ENCODE data around the gene ARHGAP4. TPM values are rescaled to one million over a fixed set of nuclear protein-coding genes. Genes with fewer than 3 reads are reported as not detected.

Gene ARHGAP4
- total and polyA plus RNA-seq, 2 of the 4 experiments (the other 2 are of a cell fraction), result 0.18 to 0.72 TPM

DNA sequence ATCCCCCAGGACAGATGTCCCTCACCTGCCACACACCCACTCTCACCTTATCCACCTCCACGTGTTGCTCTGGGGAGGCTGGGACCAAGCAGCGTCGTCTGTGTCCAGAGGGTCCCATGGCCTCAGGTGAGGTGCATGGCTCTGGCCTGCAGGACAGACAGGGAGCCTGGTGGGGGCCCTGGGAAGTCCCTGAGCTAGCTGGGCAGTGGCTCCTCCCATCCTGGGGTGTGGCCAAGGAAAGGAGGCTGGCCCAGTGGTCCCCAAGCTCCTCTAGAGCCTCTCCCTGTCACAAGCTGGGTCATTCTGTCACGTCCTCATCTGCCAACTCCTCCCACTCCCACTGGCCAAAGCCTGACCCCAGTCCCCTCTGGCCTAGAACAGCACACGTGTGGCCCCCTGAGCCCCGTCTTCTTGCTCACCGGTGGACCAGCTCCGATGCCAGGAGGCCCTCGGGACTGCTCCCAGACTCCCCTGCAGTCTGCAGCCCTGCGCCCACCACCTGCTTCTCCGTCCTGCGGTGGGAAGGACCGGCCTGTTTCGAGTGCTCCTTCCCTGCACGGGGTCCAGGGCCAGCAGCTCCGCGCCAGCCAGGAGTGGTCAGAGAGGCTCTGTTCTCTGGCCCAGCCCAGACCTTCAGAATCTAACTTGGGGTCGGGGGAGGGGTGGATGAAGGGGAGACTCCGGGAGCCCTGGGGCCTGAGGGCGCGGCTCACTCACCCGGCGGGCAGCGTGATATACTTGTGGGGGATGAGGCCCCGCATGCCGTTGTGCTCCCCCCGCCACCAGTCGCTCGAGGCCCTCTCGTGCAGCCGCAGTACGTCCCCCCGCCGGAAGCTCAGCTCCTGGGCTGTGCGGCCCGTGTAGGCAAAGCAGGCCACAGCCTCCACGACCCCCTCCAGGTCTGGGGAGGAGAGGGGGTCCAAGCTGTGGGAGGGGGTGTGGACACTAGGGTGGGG is 16.8 kb downstream of the ARHGAP4 start:
- intact Hi-C loops (cut with micrococcal nuclease), result no loop called here
- H3K79me1 ChIP-seq (ENCODE audit: low read depth in 1 of 2, low read length in 2 of 2), result no peaks in the 10 kb centered on the region
- no peak for TF ChIP-seq NFE2L2 (IDR thresholded peaks at IDR 0.05; ENCODE audit: low read depth, low read length)
- no peak for TF ChIP-seq MXI1 (IDR thresholded peaks at IDR 0.05; ENCODE audit: borderline replicate concordance, low read depth, low read length)
- no peak for TF ChIP-seq RFX5 (IDR thresholded peaks at IDR 0.05; ENCODE audit: low read depth, low read length)
- no peak for TF ChIP-seq SMC3 (IDR thresholded peaks at IDR 0.05; ENCODE audit: low read depth, low read length)
- no peak for TF ChIP-seq CTCF (conservative IDR thresholded peaks at IDR 0.05; ENCODE audit: low read depth, low read length)
- TF ChIP-seq RCOR1 (IDR thresholded peaks at IDR 0.05; ENCODE audit: insufficient replicate concordance, low read length), result no peak
- TF ChIP-seq, protein P1, sequence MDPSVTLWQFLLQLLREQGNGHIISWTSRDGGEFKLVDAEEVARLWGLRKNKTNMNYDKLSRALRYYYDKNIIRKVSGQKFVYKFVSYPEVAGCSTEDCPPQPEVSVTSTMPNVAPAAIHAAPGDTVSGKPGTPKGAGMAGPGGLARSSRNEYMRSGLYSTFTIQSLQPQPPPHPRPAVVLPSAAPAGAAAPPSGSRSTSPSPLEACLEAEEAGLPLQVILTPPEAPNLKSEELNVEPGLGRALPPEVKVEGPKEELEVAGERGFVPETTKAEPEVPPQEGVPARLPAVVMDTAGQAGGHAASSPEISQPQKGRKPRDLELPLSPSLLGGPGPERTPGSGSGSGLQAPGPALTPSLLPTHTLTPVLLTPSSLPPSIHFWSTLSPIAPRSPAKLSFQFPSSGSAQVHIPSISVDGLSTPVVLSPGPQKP (IDR thresholded peaks at IDR 0.05; ENCODE audit: borderline replicate concordance, low read depth, low read length), result no peak
- no peak for TF ChIP-seq MAFK (IDR thresholded peaks at IDR 0.05; ENCODE audit: low read depth, low read length)
- no peak for TF ChIP-seq BHLHE40 (IDR thresholded peaks at IDR 0.05; ENCODE audit: low read depth, low read length)
- no peak for TF ChIP-seq CEBPB (IDR thresholded peaks at IDR 0.05; ENCODE audit: low read depth, low read length)
- TF ChIP-seq USF2 (IDR thresholded peaks at IDR 0.05; ENCODE audit: low read depth, low read length), result no peak
- H4K20me1 ChIP-seq (ENCODE audit: insufficient read depth, low read length), result no peaks in the 10 kb centered on the region
- DNase-seq (no peak), ATAC-seq (ENCODE audit: low read depth) (peak; percentile 37; the same call in 1 of the 2 replicates)
- no peak overlapping the region for H3K23ac ChIP-seq (ENCODE audit: low read depth, low read length)
- H3K18ac ChIP-seq (ENCODE audit: low read depth, low read length), result no peak overlapping the region
- H4K91ac ChIP-seq (ENCODE audit: insufficient read depth, low read depth, low read length), result no peak overlapping the region
- ChIA-PET POLR2A (ENCODE audit: unreplicated experiment) (no interaction called here), CTCF (no interaction called here)
- H3K9me3 ChIP-seq (ENCODE audit: control insufficient read depth, insufficient read depth, low read length), result no peaks in the 10 kb centered on the region; the same call in 1 of the 2 replicates
- H4K5ac ChIP-seq (ENCODE audit: low read depth, low read length), result no peak overlapping the region
- in situ Hi-C loops (cut with MboI; ENCODE audit: low sequenced_read_pairs), result loop anchor here (25.0 kb wide), 1 partner anchor 947 kb away; no protein-coding TSS in a partner anchor
- WGBS, 2 experiments (ENCODE audit: extremely low coverage in 2 of 2, insufficient read length in 1 of 2), result 63% methylated on average over 8 of the region's 37 CpGs; no CpG with 5 or more reads in 1 of the 2 experiments
- no peak overlapping the region for H3K4me2 ChIP-seq (ENCODE audit: low read depth, low read length)
- no peak overlapping the region for H2AK9ac ChIP-seq (replicated peaks; ENCODE audit: low read depth, low read length, poor library complexity)
- no peak overlapping the region for H3K4ac ChIP-seq (ENCODE audit: low read depth, low read length)
- H3K36me3 ChIP-seq (ENCODE audit: control insufficient read depth, insufficient read depth, low read length), result no peaks in the 10 kb centered on the region
- peaks cover 9% of the 10 kb centered on the region for H3K27me3 ChIP-seq (ENCODE audit: control insufficient read depth, insufficient read depth, low read length)
- no peak overlapping the region for H2BK15ac ChIP-seq (ENCODE audit: low read depth, low read length)
- no peak overlapping the region for H2BK20ac ChIP-seq (ENCODE audit: low read depth, low read length)
- H2BK5ac ChIP-seq (ENCODE audit: low read depth, low read length, poor library complexity, severe bottlenecking), result no peak overlapping the region
- H2BK120ac ChIP-seq (ENCODE audit: low read depth, low read length), result no peak overlapping the region
- H2AFZ ChIP-seq (replicated peaks; ENCODE audit: low read length, poor library complexity), result no peak overlapping the region
- H3K4me1 ChIP-seq (ENCODE audit: control insufficient read depth, insufficient read depth, low read length), result no peaks in the 10 kb centered on the region
- dilution Hi-C loops (cut with HindIII; ENCODE audit: low sequenced_read_pairs, unreplicated experiment), result no loop called here
- no TSS peak for BruUV-seq (replicated peaks)
- H2AK5ac ChIP-seq (ENCODE audit: low read depth, low read length), result no peak overlapping the region
- no peak overlapping the region for H4K8ac ChIP-seq (ENCODE audit: low read depth in 2 of 2, low read length in 2 of 2)
- H3K9me1 ChIP-seq (ENCODE audit: insufficient read depth, low read length), result no peaks in the 10 kb centered on the region
- H3K9ac ChIP-seq (ENCODE audit: low read depth, low read length), result no peak overlapping the region
- no peak overlapping the region for H3K56ac ChIP-seq (ENCODE audit: extremely low read depth, insufficient read depth, low read length)
- no peak overlapping the region for H3K4me3 ChIP-seq (ENCODE audit: insufficient read depth, low read depth, low read length)
- H3K14ac ChIP-seq (replicated peaks; ENCODE audit: low read depth, low read length), result no peak overlapping the region
- H3K27ac ChIP-seq (ENCODE audit: insufficient read depth, low read length), result no peak overlapping the region

All from IMR-90 (cell line).